GM06990 (cell line): ENCODE data around the gene DPH3.

Experiments used
- DNase-seq: peaks from one replicate; pipeline ENCODE4 v3.0.0-alpha.2; 2011; ENCODE audit not compliant: insufficient read length; ENCODE audit errors: extremely low read depth
- H3K27me3 ChIP-seq: replicated peaks from 2 replicates; pipeline ENCODE4 v1.6.0; 2011; ENCODE audit warnings: low read length; ENCODE audit not compliant: control insufficient read depth, insufficient read depth
- H3K36me3 ChIP-seq: 2 replicates; pipeline ENCODE4 v1.5.1; 2011; ENCODE audit warnings: low read length; ENCODE audit not compliant: control insufficient read depth, insufficient read depth
- H3K4me3 ChIP-seq: replicated peaks from 2 replicates; pipeline ENCODE4 v1.5.1; 2011; ENCODE audit warnings: low read depth, mild to moderate bottlenecking, control low read depth, low read length
- TF ChIP-seq, protein P1 (sequence below): IDR thresholded peaks from 2 replicates; pipeline ENCODE4 v1.5.1; 2011; ENCODE audit warnings: low read length, control low read depth, mild to moderate bottlenecking, inconsistent platforms; ENCODE audit not compliant: insufficient read depth, poor library complexity, severe bottlenecking

Gene DPH3

DNA sequence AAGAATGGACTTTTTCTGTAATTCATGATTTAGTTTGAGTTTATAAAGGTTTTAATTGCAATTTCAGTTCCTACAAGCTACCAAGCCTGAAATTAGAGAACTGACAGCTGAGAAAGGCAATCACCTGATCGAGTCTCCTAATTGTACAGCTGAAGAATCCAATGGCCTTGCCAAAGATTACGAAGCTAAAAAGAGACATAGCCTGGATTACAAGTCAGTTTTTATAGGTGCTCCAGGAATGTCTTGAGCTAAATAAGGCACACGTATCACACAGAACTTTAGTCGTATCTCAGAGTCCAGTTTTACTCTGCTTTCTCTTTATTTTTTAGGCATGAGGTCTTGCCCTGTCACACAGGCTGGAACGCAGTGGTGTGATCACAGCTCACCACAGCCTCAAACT lies 6.6 kb downstream of the DPH3 start:
- TF ChIP-seq, protein P1, sequence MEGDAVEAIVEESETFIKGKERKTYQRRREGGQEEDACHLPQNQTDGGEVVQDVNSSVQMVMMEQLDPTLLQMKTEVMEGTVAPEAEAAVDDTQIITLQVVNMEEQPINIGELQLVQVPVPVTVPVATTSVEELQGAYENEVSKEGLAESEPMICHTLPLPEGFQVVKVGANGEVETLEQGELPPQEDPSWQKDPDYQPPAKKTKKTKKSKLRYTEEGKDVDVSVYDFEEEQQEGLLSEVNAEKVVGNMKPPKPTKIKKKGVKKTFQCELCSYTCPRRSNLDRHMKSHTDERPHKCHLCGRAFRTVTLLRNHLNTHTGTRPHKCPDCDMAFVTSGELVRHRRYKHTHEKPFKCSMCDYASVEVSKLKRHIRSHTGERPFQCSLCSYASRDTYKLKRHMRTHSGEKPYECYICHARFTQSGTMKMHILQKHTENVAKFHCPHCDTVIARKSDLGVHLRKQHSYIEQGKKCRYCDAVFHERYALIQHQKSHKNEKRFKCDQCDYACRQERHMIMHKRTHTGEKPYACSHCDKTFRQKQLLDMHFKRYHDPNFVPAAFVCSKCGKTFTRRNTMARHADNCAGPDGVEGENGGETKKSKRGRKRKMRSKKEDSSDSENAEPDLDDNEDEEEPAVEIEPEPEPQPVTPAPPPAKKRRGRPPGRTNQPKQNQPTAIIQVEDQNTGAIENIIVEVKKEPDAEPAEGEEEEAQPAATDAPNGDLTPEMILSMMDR = no peak
- DNase-seq = no peak
- Histone ChIP-seq H3K27me3 (no peaks in the 10 kb centered on the region), H3K36me3 (peaks cover 2% of the 10 kb centered on the region; the same call in 1 of the 2 replicates), H3K4me3 (no peak overlapping the region)

DNA sequence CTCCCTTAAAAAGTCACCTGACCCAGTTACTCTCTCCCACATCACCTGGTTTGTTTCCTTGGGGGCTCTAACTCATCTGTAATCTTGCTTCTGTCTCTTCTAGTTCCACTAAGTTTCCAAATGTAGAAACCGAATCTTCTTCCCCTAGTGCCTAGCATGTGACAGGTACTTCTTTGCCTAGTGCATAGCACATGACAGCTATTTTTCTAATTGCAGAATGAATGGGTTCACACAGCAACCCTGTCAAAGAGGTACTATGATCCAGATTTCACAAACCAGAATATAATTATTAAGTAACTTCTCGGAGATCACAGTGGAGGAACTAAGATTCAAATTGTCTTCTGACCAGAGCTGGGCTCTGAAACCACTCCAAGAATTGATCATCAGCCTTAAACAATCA lies 7.4 kb downstream of the DPH3 start:
- H3K27me3 ChIP-seq = no peaks in the 10 kb centered on the region
- H3K4me3 ChIP-seq = no peak overlapping the region
- H3K36me3 ChIP-seq = peaks cover 2% of the 10 kb centered on the region; the same call in 1 of the 2 replicates
- TF ChIP-seq, protein P1 = no peak
- no peak for DNase-seq

DNA sequence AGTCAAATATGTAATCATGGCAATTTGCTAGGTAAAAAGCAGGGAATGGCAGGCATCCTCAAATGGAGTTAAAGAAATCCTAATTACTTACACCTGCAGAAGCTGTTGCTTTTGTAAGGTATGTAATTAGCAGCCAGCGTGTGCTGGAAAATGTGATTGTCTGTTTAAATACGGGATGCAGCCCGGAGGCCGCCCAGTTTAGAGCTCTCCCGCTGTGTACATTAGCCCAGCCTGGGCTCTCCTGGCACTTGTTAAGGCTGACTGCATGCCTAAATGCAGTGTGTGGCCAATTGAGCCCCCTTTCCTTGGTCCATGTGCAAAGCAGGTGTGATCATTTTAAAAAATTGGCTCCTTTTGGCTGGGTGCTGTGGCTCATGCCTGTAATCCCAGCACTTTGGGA lies 9.0 kb downstream of the DPH3 start:
- H3K4me3 ChIP-seq = no peak overlapping the region
- no peak for DNase-seq
- H3K27me3 ChIP-seq = no peaks in the 10 kb centered on the region
- TF ChIP-seq, protein P1 = no peak
- no peaks in the 10 kb centered on the region for H3K36me3 ChIP-seq

DNA sequence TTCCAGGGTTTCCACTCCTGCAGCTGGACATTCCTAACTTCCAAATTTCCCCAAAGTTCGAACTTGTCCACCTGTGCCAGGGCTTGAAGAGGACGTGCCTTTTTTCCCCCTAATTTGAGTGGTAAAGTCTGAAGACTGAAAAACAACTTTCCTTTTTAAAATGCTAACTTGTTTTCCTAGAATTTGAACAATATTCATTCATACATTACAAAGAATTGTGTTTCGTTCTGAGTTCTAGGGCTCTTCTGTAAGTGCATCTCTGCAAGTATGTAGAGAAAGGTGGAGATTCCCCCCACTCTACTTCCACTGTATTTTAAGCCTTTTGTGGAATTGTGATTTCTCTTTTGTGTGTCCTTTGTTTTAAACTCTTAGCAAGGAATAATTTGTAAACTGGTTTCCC lies 9.4 kb downstream of the DPH3 start:
- no peak overlapping the region for H3K4me3 ChIP-seq
- TF ChIP-seq, protein P1 = no peak
- no peaks in the 10 kb centered on the region for H3K27me3 ChIP-seq

DNA sequence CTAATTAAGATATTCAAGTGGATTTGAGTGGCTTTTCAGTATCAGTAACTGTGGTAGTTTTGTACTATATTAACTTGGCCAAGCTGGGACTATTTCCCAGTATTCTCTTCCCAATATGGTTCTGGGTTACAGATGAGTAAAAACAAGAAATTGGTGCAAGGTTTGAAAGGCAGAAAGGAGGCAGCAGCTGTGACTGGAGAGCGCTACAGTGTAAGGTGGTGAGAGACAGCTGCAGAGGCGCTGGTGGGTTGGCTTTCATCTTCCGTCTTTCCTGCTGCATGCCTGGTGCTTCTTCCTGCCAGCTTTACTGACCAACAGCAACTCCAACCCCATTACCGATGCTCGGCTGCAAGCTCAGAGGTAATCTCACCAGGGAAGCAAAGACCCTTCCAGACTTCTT lies 9.8 kb downstream of the DPH3 start:
- no peaks in the 10 kb centered on the region for H3K36me3 ChIP-seq
- TF ChIP-seq, protein P1 = no peak
- DNase-seq = no peak
- no peaks in the 10 kb centered on the region for H3K27me3 ChIP-seq
- H3K4me3 ChIP-seq = no peak overlapping the region

More for the DNA sequence above, 9.4 kb downstream of the DPH3 start:
- no peak for DNase-seq
- H3K36me3 ChIP-seq = no peaks in the 10 kb centered on the region

DNA sequence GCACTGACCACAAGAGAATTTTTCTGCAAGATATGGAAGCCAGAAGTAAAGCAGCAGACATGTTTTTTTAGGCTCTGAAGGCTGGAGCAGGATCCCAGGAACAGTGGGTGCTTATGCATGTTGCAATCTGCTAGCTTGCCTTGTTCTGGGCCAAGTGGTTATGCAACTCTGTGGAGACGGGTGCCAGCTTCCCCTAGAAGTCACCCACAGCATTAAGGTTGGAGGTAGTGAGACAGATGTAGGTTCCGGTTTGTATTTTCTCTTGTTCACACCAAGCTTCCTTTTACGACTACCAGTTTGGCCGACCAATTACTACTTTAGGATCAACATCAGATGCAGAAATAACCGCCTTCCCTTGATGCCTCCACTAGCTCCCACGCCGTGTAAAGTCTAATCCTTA lies 11.1 kb downstream of the DPH3 start:
- no peak overlapping the region for H3K4me3 ChIP-seq
- no peak for DNase-seq
- H3K36me3 ChIP-seq = no peaks in the 10 kb centered on the region
- TF ChIP-seq, protein P1 = no peak
- H3K27me3 ChIP-seq = no peaks in the 10 kb centered on the region
